Fibroblast of skin of scalp (primary cell): ENCODE data around the gene PTPRD. TPM values are rescaled to one million over a fixed set of nuclear protein-coding genes. Genes with fewer than 3 reads are reported as not detected.

Experiments
- DNase-seq: peaks from one replicate; pipeline ENCODE4 v3.0.0-alpha.2; 2013
- polyA plus RNA-seq, 2 experiments: library from polyadenylated mRNA; unstranded; fragments of 120-200 nt; gene quantifications; one replicate each; pipeline ENCODE4 v1.2.1, GENCODE V29; 2013; ENCODE audit not compliant: insufficient read length in 2 of 2

PTPRD gene
- polyA plus RNA-seq (2013, experiment 1 of 2; ENCODE audit: insufficient read length): 5.6 TPM
- 8.9 TPM for polyA plus RNA-seq (2013, experiment 2 of 2; ENCODE audit: insufficient read length)

DNA sequence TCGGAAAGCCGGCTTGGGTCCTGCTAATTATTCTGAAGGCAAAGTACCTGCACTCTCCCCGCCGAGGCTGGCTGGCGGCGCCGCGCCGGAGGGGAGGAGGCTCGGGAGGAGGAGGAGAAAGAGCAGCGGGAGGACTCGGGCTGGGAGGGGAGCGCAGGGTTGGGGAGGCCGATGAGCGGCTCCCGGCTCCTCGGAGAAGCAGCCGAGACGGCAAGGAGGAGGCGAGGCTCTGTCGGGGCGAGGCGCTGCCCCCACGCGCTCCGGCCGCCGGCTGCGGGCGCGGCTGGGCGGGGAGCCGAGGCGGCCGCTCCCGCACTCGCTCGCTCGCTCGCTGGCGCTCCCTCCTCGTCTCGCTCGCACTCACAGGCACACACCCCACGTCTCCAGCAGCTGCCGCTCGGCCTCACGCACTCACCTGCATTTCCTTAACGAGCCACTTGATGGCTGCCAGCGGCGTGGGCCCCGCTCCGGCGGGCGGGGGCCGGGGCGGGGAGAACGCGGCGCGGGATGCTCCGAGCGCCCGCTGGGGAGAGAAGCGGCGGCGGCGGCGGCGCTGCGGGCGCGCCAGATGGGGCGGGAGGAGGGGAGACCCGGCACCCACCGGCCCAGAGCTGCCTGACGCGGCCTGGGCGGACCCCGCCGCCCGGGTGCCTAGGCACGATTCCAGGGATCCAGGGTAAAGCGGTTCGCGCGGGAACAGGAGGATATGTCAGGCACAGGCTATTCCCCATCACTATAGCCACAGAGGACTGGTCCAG lies at the start of gene PTPRD:
Gene PTPRD, minus strand, starts transcription at position 362 of the 758 bp plus-strand sequence.
- peak; percentile 38 for DNase-seq

- no peak for DNase-seq
These were observed 49.2 kb upstream of the PTPRD start for GRCh38 chr9:10661994-10662393.

GRCh38 chr9:10661376-10661775 lies 48.6 kb upstream of the PTPRD start:
- DNase-seq: no peak

DNA sequence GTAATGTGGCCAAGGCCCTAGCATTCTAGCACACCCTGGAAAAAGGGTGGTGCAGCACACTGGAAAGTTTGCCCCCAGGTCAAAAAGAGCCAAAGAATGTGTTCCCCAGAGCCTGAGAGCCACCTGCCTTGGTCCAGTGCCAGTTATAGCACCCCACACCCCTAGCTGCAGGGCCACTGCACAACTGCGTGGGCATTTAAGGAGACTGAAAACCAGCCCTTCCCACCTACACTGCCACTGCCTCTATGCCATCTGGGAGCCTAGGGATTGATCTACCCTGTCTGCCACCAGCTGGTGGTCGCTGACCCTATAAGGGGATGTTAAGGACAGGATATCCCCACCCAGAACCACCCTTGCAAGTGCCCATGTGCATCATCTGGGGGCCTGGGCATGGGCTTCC lies 38.2 kb upstream of the PTPRD start:
- DNase-seq: no peak

- peak; percentile 43 for DNase-seq
These were observed 36.3 kb upstream of the PTPRD start for GRCh38 chr9:10649076-10649475.

GRCh38 chr9:10633785-10634184 lies 21.0 kb upstream of the PTPRD start:
- no peak for DNase-seq

GRCh38 chr9:10614196-10614800 lies 1.5 kb upstream of the PTPRD start:
- peak; percentile 0 for DNase-seq

- DNase-seq: no peak
These were observed 617 bp upstream of the PTPRD start for GRCh38 chr9:10613419-10613818.

DNA sequence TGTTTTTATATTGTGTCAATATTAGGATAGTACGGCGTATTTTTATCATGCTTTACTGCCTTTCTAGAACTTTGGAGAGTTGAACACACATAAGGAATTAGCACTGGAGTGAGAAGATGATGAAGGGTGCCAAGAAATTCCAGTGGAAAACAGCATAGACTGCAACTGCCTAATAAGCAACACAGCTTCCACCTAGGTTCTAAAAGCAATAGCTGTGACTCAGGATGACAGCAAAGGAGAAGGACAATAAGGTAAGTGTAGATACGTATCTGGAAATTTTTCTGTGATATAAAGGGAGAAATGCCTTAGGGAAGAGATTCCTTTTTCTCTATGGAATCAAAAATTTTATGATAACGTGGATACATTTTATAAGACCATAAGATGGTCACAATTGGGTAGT lies 7.4 kb downstream of the PTPRD start:
- no peak for DNase-seq

GRCh38 chr9:10604927-10605326 lies 7.9 kb downstream of the PTPRD start:
- DNase-seq: no peak

DNA sequence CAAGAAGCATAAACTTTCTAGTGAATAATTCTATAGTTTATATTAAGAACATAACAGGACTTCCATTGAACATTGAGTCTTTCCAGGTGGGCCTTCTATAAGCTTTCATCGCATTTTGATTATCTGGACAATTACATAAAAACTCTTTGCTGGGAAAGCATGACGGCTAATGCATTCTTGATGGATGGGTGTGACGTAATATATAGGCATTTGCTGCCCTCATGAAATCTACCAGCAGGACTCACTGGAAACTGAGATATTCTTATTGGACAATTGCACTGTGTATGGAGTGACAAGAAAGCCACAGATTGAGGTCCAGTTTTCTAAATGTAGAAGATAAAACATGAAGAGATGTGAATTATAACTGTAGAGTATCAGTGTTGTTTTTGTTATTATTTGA lies 15.0 kb downstream of the PTPRD start:
- no peak for DNase-seq

DNA sequence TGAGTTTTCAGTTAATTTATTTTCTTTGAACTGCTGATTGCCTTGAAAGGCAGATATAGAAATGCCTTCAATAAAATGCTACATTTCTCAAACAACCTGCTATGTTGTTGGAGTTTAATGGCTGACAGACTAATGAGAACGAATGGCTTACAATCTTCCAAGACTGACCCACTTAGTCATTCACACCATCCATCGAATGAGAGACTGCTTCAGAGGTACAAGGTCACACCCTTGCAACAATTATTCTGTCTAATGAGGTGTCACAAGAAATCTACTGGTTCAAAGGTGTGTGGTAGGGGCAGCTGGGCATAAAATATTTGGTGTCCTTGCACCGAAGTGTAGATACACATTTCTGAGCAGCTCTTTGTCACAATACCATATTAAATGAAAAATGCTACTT lies 18.3 kb downstream of the PTPRD start:
- no peak for DNase-seq

- no peak for DNase-seq
These were observed 26.4 kb downstream of the PTPRD start for GRCh38 chr9:10586407-10586806.

- DNase-seq: no peak
These were observed 41.1 kb downstream of the PTPRD start for GRCh38 chr9:10571699-10572098.

GRCh38 chr9:10566848-10567247 lies 46.0 kb downstream of the PTPRD start:
- peak; percentile 3 for DNase-seq

DNA sequence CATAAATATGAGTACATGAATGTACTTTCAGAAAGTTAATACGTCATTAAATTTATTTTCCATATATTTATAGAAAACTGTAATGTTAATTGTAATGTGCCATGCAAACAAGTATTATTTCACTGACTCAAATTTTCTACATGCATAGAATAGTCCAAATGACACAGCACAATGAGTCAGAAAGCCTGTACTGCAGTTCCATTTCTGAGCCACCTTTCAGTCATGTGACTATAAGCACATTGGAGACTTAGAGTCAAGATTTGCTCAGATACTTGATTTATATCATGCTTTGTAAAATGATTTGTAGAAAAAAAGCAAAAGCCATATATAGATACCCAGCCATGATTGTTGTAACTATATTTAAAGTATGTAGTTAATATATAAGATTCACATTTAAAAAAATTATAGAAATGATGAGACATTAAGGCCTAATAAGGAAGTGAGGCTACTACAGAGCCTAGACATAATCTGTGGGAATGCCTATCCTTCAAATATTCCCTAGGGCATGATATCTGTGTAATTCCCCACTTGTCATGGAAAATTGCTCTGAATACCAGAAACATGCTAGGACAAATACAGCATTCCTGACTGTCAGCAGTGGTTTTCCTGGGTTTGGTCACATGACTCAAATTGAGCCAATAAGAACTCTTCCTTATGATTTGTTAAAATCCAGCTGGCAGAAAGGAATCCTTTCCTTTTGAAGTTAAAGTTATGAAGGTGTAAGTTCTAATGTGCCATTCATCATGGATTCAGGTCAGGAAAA lies 50.0 kb downstream of the PTPRD start:
- peak; percentile 70 for DNase-seq

- no peak for DNase-seq
These were observed 64.5 kb downstream of the PTPRD start for GRCh38 chr9:10548348-10548747.

GRCh38 chr9:10538073-10538472 lies 74.7 kb downstream of the PTPRD start:
- no peak for DNase-seq

- DNase-seq: no peak
These were observed 78.0 kb downstream of the PTPRD start for GRCh38 chr9:10534850-10535249.

DNA sequence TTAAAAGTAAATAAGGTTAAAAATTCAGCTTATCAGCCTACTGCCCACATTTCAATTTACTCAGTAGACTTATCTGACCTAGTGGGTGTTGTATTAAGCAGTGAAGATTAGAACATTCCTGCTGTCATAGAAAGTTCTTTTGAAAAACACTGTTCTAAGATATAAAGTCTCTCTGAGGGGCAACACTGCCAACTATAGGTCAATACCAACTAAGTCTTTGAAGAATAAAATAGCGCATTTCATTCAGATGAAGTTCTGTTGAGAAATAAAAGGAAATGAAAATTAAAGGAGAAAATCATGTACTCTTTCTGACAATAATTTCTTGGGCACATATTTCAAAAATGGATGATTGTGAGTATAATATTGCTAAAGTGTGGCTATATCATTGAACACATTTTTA lies 86.8 kb downstream of the PTPRD start:
- DNase-seq: no peak

GRCh38 chr9:10523164-10523563 lies 89.6 kb downstream of the PTPRD start:
- DNase-seq: no peak

DNA sequence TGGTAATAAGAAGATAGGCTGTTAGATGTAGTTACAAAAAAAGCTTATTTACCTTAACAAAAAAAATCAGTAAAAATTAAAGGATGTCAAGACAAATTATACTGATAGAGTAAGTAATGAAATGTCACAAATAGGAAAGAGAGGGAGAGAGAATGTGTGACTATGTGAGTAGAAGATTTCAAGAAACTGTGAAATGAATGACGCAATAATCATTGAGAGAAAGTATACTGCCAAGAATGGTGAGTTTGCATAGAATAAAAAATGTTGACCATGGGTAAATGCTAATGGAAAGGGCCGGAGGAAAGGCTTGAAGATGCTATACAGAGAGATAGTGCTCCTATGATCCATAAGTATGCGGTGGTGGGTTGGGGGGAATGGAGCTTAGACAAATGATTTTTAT lies 100.7 kb downstream of the PTPRD start:
- DNase-seq: no peak

DNA sequence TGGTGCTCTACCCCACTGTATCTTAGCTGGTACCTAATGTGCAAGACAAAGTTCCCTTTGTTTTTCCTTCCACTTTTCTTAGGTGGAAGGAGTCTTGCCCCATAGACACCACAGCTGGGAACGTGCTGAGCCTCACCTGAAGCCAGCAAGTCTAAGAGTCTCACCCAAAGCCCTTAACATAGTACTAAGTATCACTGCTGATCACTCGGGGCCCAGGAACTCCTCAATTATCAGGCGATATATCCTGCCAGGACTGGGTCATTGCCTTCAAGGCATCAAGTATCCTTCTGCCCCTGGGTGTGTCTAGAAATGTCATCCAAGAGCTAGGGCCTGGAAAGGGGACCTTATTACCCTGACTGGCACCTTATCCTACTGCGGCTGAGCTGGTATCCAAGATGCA lies 123.9 kb downstream of the PTPRD start:
- DNase-seq: no peak

- no peak for DNase-seq
These were observed 133.6 kb downstream of the PTPRD start for GRCh38 chr9:10479172-10479571.
